ENCODE data around the gene KDM1B.

The KDM1B gene

GRCh38 chr6:18241208-18242038, 86.2 kb downstream of the KDM1B start:
- no peaks in the 10 kb centered on the region for H3K4me1 ChIP-seq
- no peak overlapping the region for H3K27ac ChIP-seq
- no peak overlapping the region for H3K4me2 ChIP-seq
- H3K27me3 ChIP-seq: no peaks in the 10 kb centered on the region
- no peak for TF ChIP-seq Cebpa-rat (IDR thresholded peaks at IDR 0.05)
- H3K9me3 ChIP-seq (replicated peaks in 1 of 11): peaks cover 0 to 17% (median 9%) of the 10 kb centered on the region in 11 experiments; a peak in 13 of 22 replicates
- peaks cover 95 to 100% (median 100%) of the 10 kb centered on the region in 11 experiments for H3K36me3 ChIP-seq
- peaks cover 0 to 44% (median 17%) of the 10 kb centered on the region in 11 experiments; a peak in 12 of 22 replicates for H4K20me1 ChIP-seq
- no peak overlapping the region for H3K4me3 ChIP-seq
- no peak overlapping the region for H3K9ac ChIP-seq

DNA sequence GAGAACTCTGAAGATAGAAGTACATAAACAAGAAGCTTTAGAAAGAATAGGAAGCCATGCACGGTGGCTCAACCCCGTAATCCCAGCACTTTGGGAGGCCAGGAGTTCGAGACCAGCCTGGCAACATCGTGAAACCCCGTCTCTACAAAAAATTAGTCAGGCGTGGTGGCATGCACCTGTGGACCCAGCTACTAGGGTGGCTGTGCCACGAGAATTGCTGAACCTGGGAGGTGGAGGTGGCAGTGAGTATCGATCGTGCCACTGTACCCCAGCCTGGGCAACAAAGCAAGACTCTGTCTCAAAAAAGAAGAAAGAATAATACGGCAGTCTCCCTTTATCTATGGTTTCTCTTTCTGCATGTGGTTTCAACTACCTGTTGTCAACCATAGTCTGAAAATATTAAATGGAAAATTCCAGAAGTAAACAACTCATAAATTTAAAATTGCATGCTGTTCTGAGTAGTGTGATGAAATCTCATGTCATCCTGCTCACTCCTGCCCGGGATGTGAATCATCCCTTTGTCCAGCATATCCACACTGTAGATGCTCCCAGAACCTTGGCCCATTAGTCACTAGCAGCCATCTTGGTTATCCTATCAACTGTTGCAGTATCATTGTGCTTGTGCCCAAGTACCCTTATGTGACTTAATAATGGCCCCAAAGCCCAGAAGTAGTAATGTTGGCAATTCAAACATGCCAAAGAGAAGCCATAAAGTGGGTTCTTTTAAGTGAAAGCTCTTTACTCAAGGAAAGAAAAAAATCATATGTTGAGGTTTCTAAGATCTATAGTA, 87.0 kb downstream of the KDM1B start:
- Histone ChIP-seq H3K27me3 (no peaks in the 10 kb centered on the region), H3K9me3 (replicated peaks in 1 of 11) (peaks cover 0 to 10% (median under 1%) of the 10 kb centered on the region in 11 experiments; a peak in 7 of 22 replicates), H3K27ac (no peak overlapping the region), H3K9ac (no peak overlapping the region), H3K4me1 (no peaks in the 10 kb centered on the region), H3K36me3 (peaks cover 95 to 100% (median 99%) of the 10 kb centered on the region in 11 experiments), H3K4me2 (no peak overlapping the region), H3K4me3 (no peak overlapping the region), H4K20me1 (peaks cover 0 to 50% (median 19%) of the 10 kb centered on the region in 11 experiments; a peak in 12 of 22 replicates)
- TF ChIP-seq Cebpa-rat (IDR thresholded peaks at IDR 0.05): no peak

- no peak overlapping the region for H3K4me3 ChIP-seq
- no peak overlapping the region for H3K9ac ChIP-seq
- H3K27ac ChIP-seq: no peak overlapping the region
- no peaks in the 10 kb centered on the region for H3K4me1 ChIP-seq
- peaks cover 95 to 100% (median 99%) of the 10 kb centered on the region in 11 experiments for H3K36me3 ChIP-seq
- H3K9me3 ChIP-seq (replicated peaks in 1 of 11): peaks cover 0 to 4% (median 0%) of the 10 kb centered on the region in 11 experiments; a peak in 2 of 22 replicates
- H4K20me1 ChIP-seq: peaks cover 0 to 56% (median 21%) of the 10 kb centered on the region in 11 experiments; a peak in 12 of 22 replicates
- no peaks in the 10 kb centered on the region for H3K27me3 ChIP-seq
- no peak overlapping the region for H3K4me2 ChIP-seq
- TF ChIP-seq Cebpa-rat (IDR thresholded peaks at IDR 0.05): no peak
Measured at GRCh38 chr6:18243302-18243893, 88.2 kb downstream of the KDM1B start.

DNA sequence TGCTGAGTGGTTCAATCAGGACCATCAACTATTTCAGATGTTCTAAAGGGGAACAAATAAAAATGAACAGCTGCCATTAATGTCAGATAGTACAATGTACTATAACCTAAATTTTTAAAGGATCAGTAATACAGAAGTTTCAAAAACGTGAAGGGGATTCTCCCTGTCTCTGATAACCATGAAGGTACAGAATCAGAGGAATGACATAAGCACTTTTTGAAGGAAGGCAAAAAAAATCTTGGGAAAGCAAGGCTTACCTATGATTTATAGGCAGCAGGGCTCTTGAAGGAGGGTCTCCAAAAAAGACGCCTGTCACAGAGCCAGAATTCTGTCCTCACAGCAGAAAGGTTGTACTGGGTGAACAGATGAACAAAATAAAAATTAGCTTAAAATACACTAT, 89.0 kb downstream of the KDM1B start:
- TF ChIP-seq Cebpa-rat (IDR thresholded peaks at IDR 0.05): no peak
- no peaks in the 10 kb centered on the region for H3K9me3 ChIP-seq (replicated peaks in 1 of 11)
- no peak overlapping the region for H3K9ac ChIP-seq
- H3K4me2 ChIP-seq: no peak overlapping the region
- peaks cover 95 to 100% (median 99%) of the 10 kb centered on the region in 11 experiments for H3K36me3 ChIP-seq
- no peaks in the 10 kb centered on the region for H3K27me3 ChIP-seq
- H3K4me3 ChIP-seq: no peak overlapping the region
- H3K4me1 ChIP-seq: no peaks in the 10 kb centered on the region
- H4K20me1 ChIP-seq: peaks cover 0 to 63% (median 21%) of the 10 kb centered on the region in 11 experiments; a peak in 13 of 22 replicates
- H3K27ac ChIP-seq: no peak overlapping the region

GRCh38 chr6:18245079-18245478, 89.9 kb downstream of the KDM1B start:
- Histone ChIP-seq H4K20me1 (peaks cover 0 to 65% (median 29%) of the 10 kb centered on the region in 11 experiments; a peak in 12 of 22 replicates), H3K4me2 (no peak overlapping the region), H3K36me3 (peaks cover 97 to 100% (median 100%) of the 10 kb centered on the region in 11 experiments), H3K27me3 (no peaks in the 10 kb centered on the region), H3K4me3 (no peak overlapping the region), H3K27ac (no peak overlapping the region), H3K4me1 (no peaks in the 10 kb centered on the region), H3K9ac (no peak overlapping the region), H3K9me3 (replicated peaks in 1 of 11) (no peaks in the 10 kb centered on the region)
- TF ChIP-seq Cebpa-rat (IDR thresholded peaks at IDR 0.05): no peak

- H3K4me1 ChIP-seq: no peaks in the 10 kb centered on the region
- H3K27me3 ChIP-seq: no peaks in the 10 kb centered on the region
- TF ChIP-seq Cebpa-rat (IDR thresholded peaks at IDR 0.05): no peak
- H3K9me3 ChIP-seq (replicated peaks in 1 of 11): no peaks in the 10 kb centered on the region
- no peak overlapping the region for H3K27ac ChIP-seq
- H3K4me3 ChIP-seq: no peak overlapping the region
- H3K36me3 ChIP-seq: peaks cover 97 to 100% (median 100%) of the 10 kb centered on the region in 11 experiments
- peaks cover 0 to 65% (median 31%) of the 10 kb centered on the region in 11 experiments; a peak in 12 of 22 replicates for H4K20me1 ChIP-seq
- H3K9ac ChIP-seq: no peak overlapping the region
- no peak overlapping the region for H3K4me2 ChIP-seq
Measured at GRCh38 chr6:18245642-18246041, 90.4 kb downstream of the KDM1B start.

DNA sequence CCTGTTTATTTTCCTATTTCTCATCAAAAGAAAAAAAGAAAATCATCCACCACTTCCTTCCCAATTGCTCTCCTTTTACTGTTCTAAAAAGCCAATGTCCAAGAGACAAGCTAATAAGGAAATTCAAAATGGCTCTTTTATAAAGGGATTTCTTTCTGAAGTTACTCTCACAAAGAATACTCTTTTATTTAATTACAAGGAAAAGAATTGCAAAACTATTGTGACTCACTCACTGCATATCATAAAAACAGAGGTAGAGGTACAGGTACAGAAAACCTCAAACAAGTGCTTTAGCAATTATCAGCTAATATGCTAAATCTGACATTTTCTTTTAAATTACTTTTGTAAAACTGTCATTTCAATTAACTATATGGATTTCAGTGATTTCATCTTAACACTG, 91.0 kb downstream of the KDM1B start:
- Histone ChIP-seq H3K9me3 (replicated peaks in 1 of 11) (no peaks in the 10 kb centered on the region), H3K4me3 (no peak overlapping the region), H3K4me1 (no peaks in the 10 kb centered on the region), H3K27ac (no peak overlapping the region), H3K27me3 (no peaks in the 10 kb centered on the region), H3K9ac (no peak overlapping the region), H3K4me2 (no peak overlapping the region), H4K20me1 (peaks cover 0 to 65% (median 35%) of the 10 kb centered on the region in 11 experiments; a peak in 15 of 22 replicates), H3K36me3 (peaks cover 95 to 100% (median 100%) of the 10 kb centered on the region in 11 experiments)
- TF ChIP-seq Cebpa-rat (IDR thresholded peaks at IDR 0.05): no peak

DNA sequence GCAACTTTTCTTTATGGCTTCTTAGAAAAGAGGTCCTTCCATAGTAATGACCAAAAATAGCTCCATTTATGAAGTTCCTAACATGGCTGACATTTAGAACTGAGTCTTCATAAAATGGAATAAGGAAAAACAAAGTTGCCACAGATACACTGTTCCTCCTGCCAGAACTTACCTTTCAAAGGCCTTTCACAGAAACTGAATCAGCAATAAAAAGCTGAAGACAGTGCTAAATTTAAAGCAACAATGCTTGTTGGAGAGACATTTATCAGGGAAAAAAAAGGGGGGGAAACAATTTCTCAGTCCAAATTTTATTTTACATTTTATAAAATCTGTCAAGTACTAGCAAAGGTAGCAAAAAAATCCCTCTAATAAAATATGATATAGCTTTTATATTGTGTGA, 91.8 kb downstream of the KDM1B start:
- no peaks in the 10 kb centered on the region for H3K4me1 ChIP-seq
- no peak overlapping the region for H3K4me2 ChIP-seq
- no peaks in the 10 kb centered on the region for H3K27me3 ChIP-seq
- no peak overlapping the region for H3K9ac ChIP-seq
- no peak overlapping the region for H3K27ac ChIP-seq
- H4K20me1 ChIP-seq: peaks cover 1 to 65% (median 35%) of the 10 kb centered on the region in 11 experiments; a peak in 16 of 22 replicates
- no peaks in the 10 kb centered on the region for H3K9me3 ChIP-seq (replicated peaks in 1 of 11)
- no peak for TF ChIP-seq Cebpa-rat (IDR thresholded peaks at IDR 0.05)
- peaks cover 95 to 100% (median 100%) of the 10 kb centered on the region in 11 experiments for H3K36me3 ChIP-seq
- no peak overlapping the region for H3K4me3 ChIP-seq

DNA sequence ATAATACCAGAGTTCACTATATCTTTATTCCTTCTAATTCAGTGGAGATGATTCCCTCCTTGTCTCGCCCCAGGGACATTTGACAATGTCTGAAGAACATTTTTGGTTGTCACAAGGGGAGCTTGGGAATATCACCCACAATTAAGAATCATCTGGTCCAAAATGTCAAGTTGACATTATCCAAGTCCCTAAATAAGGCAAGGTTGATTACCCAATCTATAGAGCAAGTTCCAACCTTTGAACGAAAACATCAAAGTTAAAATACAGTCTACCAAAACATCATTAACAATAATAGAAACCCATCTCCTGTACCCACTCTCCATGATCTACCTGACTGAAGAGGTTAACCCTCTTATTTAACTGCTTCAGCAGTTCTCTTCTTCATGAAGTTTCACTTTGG, 93.5 kb downstream of the KDM1B start:
- no peak overlapping the region for H3K27ac ChIP-seq
- no peaks in the 10 kb centered on the region for H3K4me1 ChIP-seq
- peaks cover 13 to 70% (median 47%) of the 10 kb centered on the region in 11 experiments; a peak in 20 of 22 replicates for H4K20me1 ChIP-seq
- no peak overlapping the region for H3K4me2 ChIP-seq
- peaks cover 95 to 100% (median 100%) of the 10 kb centered on the region in 11 experiments for H3K36me3 ChIP-seq
- TF ChIP-seq Cebpa-rat (IDR thresholded peaks at IDR 0.05): no peak
- no peaks in the 10 kb centered on the region for H3K9me3 ChIP-seq (replicated peaks in 1 of 11)
- H3K4me3 ChIP-seq: no peak overlapping the region
- no peaks in the 10 kb centered on the region for H3K27me3 ChIP-seq
- H3K9ac ChIP-seq: no peak overlapping the region
